Activated naive CD8-positive, alpha-beta T cell treated with anti-CD3 and anti-CD28 coated beads, Interleukin-2, amount 50 U/mL, for 24 hours (primary cell): ENCODE data around the gene TACSTD2.

Experiments used
- ATAC-seq: fragments of 150-1000 bp; cut with Tn5 transposase; one replicate; pipeline ENCODE4 v1.10.0; 2021
- DNase-seq: peaks from one replicate; pipeline ENCODE4 v3.0.0; 2021
- H3K27ac Mint-ChIP-seq: one replicate; pipeline ENCODE4 v1.8.0; 2021; ENCODE audit warnings: mild to moderate bottlenecking, mixed read lengths
- H3K27me3 Mint-ChIP-seq: one replicate; pipeline ENCODE4 v1.8.0; 2021; ENCODE audit warnings: mixed read lengths
- H3K36me3 Mint-ChIP-seq: one replicate; pipeline ENCODE4 v1.8.0; 2021; ENCODE audit warnings: low read depth, mixed read lengths
- H3K4me1 Mint-ChIP-seq: one replicate; pipeline ENCODE4 v1.8.0; 2021; ENCODE audit warnings: mixed read lengths
- H3K4me3 Mint-ChIP-seq: one replicate; pipeline ENCODE4 v1.8.0; 2021; ENCODE audit warnings: mild to moderate bottlenecking, moderate library complexity, mixed read lengths
- H3K9me3 Mint-ChIP-seq: one replicate; pipeline ENCODE4 v1.8.0; 2021; ENCODE audit warnings: mixed read lengths

TACSTD2 gene

GRCh38 chr1:58580186-58580585 lies 3.1 kb upstream of the TACSTD2 start:
- no peaks in the 10 kb centered on the region for H3K9me3 Mint-ChIP-seq
- no peak for DNase-seq
- H3K27me3 Mint-ChIP-seq = peaks cover 50% of the 10 kb centered on the region
- no peaks in the 10 kb centered on the region for H3K36me3 Mint-ChIP-seq
- H3K4me1 Mint-ChIP-seq = peaks cover 38% of the 10 kb centered on the region
- no peak overlapping the region for H3K27ac Mint-ChIP-seq
- ATAC-seq = no peak
- no peak overlapping the region for H3K4me3 Mint-ChIP-seq

- ATAC-seq = no peak
- Mint-ChIP-seq H3K27me3 (peaks cover 56% of the 10 kb centered on the region), H3K27ac (no peak overlapping the region)
Measured at GRCh38 chr1:58577654-58578030, 590 bp upstream of the TACSTD2 start.

GRCh38 chr1:58576325-58576726 lies 726 bp downstream of the TACSTD2 start:
- H3K27me3 Mint-ChIP-seq = peaks cover 61% of the 10 kb centered on the region
- peak; percentile 18 for ATAC-seq
- no peaks in the 10 kb centered on the region for H3K36me3 Mint-ChIP-seq

More at GRCh38 chr1:58577654-58578030, 590 bp upstream of the TACSTD2 start:
- peak overlapping the region; percentile 31 for H3K4me3 Mint-ChIP-seq
- peaks cover 39% of the 10 kb centered on the region for H3K4me1 Mint-ChIP-seq
- H3K9me3 Mint-ChIP-seq = no peaks in the 10 kb centered on the region
- DNase-seq = no peak
- H3K36me3 Mint-ChIP-seq = no peaks in the 10 kb centered on the region

GRCh38 chr1:58575551-58576324 lies 1.3 kb downstream of the TACSTD2 start:
- H3K4me3 Mint-ChIP-seq = peak overlapping the region; percentile 72
- peaks cover 60% of the 10 kb centered on the region for H3K27me3 Mint-ChIP-seq
- ATAC-seq (no peak), DNase-seq (no peak)
- no peaks in the 10 kb centered on the region for H3K36me3 Mint-ChIP-seq
- H3K27ac Mint-ChIP-seq = no peak overlapping the region
- H3K4me1 Mint-ChIP-seq = peaks cover 39% of the 10 kb centered on the region
- no peaks in the 10 kb centered on the region for H3K9me3 Mint-ChIP-seq

More at GRCh38 chr1:58576325-58576726, 726 bp downstream of the TACSTD2 start:
- Mint-ChIP-seq H3K27ac (peak overlapping the region; percentile 42), H3K4me1 (peaks cover 39% of the 10 kb centered on the region), H3K9me3 (no peaks in the 10 kb centered on the region), H3K4me3 (peak overlapping the region; percentile 72)
- DNase-seq = peak; percentile 44

GRCh38 chr1:58574816-58575215 lies 2.2 kb downstream of the TACSTD2 start:
- DNase-seq = no peak

GRCh38 chr1:58573705-58574591 lies 3.1 kb downstream of the TACSTD2 start:
- ATAC-seq (peak; percentile 86), DNase-seq (peak; percentile 5)
- H3K4me1 Mint-ChIP-seq = peaks cover 39% of the 10 kb centered on the region
- no peaks in the 10 kb centered on the region for H3K9me3 Mint-ChIP-seq
- no peaks in the 10 kb centered on the region for H3K36me3 Mint-ChIP-seq
- H3K27ac Mint-ChIP-seq = no peak overlapping the region
- H3K4me3 Mint-ChIP-seq = no peak overlapping the region
- peaks cover 61% of the 10 kb centered on the region for H3K27me3 Mint-ChIP-seq

More at GRCh38 chr1:58574816-58575215, 2.2 kb downstream of the TACSTD2 start:
- ATAC-seq = no peak
- Mint-ChIP-seq H3K4me1 (peaks cover 39% of the 10 kb centered on the region), H3K4me3 (peak overlapping the region; percentile 9), H3K27me3 (peaks cover 62% of the 10 kb centered on the region), H3K27ac (no peak overlapping the region), H3K9me3 (no peaks in the 10 kb centered on the region), H3K36me3 (no peaks in the 10 kb centered on the region)

GRCh38 chr1:58573138-58573537 lies 3.9 kb downstream of the TACSTD2 start:
- Mint-ChIP-seq H3K27me3 (peaks cover 60% of the 10 kb centered on the region), H3K4me3 (no peak overlapping the region), H3K27ac (no peak overlapping the region), H3K9me3 (no peaks in the 10 kb centered on the region), H3K36me3 (no peaks in the 10 kb centered on the region), H3K4me1 (peaks cover 36% of the 10 kb centered on the region)
- no peak for ATAC-seq
- DNase-seq = no peak

GRCh38 chr1:58572690-58573089 lies 4.4 kb downstream of the TACSTD2 start:
- peaks cover 56% of the 10 kb centered on the region for H3K27me3 Mint-ChIP-seq

GRCh38 chr1:58571616-58572015 lies 5.4 kb downstream of the TACSTD2 start:
- no peak for DNase-seq
- Mint-ChIP-seq H3K36me3 (no peaks in the 10 kb centered on the region), H3K27ac (no peak overlapping the region), H3K4me1 (peaks cover 26% of the 10 kb centered on the region), H3K27me3 (peaks cover 57% of the 10 kb centered on the region), H3K4me3 (no peak overlapping the region), H3K9me3 (no peaks in the 10 kb centered on the region)
- ATAC-seq = no peak

More at GRCh38 chr1:58572690-58573089, 4.4 kb downstream of the TACSTD2 start:
- Mint-ChIP-seq H3K36me3 (no peaks in the 10 kb centered on the region), H3K27ac (no peak overlapping the region), H3K4me3 (no peak overlapping the region), H3K4me1 (peaks cover 32% of the 10 kb centered on the region), H3K9me3 (no peaks in the 10 kb centered on the region)
- DNase-seq = no peak
- ATAC-seq = no peak

- Mint-ChIP-seq H3K36me3 (no peaks in the 10 kb centered on the region), H3K27me3 (peaks cover 52% of the 10 kb centered on the region), H3K4me3 (no peak overlapping the region), H3K27ac (no peak overlapping the region), H3K9me3 (no peaks in the 10 kb centered on the region), H3K4me1 (peaks cover 19% of the 10 kb centered on the region)
- DNase-seq = no peak
- ATAC-seq = no peak
Measured at GRCh38 chr1:58570817-58571216, 6.2 kb downstream of the TACSTD2 start.

GRCh38 chr1:58570094-58570493 lies 7.0 kb downstream of the TACSTD2 start:
- no peak overlapping the region for H3K4me3 Mint-ChIP-seq
- no peaks in the 10 kb centered on the region for H3K9me3 Mint-ChIP-seq
- H3K36me3 Mint-ChIP-seq = no peaks in the 10 kb centered on the region
- H3K4me1 Mint-ChIP-seq = peaks cover 16% of the 10 kb centered on the region
- no peak overlapping the region for H3K27ac Mint-ChIP-seq
- H3K27me3 Mint-ChIP-seq = peaks cover 49% of the 10 kb centered on the region
- ATAC-seq (no peak), DNase-seq (no peak)

- Mint-ChIP-seq H3K4me3 (no peak overlapping the region), H3K9me3 (no peaks in the 10 kb centered on the region), H3K4me1 (peaks cover 12% of the 10 kb centered on the region), H3K27me3 (peaks cover 39% of the 10 kb centered on the region), H3K36me3 (no peaks in the 10 kb centered on the region), H3K27ac (no peak overlapping the region)
- no peak for ATAC-seq
- no peak for DNase-seq
Measured at GRCh38 chr1:58568911-58569310, 8.1 kb downstream of the TACSTD2 start.

- H3K4me1 Mint-ChIP-seq = peaks cover 7% of the 10 kb centered on the region
- ATAC-seq (no peak), DNase-seq (no peak)
- H3K27ac Mint-ChIP-seq = no peak overlapping the region
- peaks cover 41% of the 10 kb centered on the region for H3K27me3 Mint-ChIP-seq
- no peaks in the 10 kb centered on the region for H3K36me3 Mint-ChIP-seq
- no peak overlapping the region for H3K4me3 Mint-ChIP-seq
- H3K9me3 Mint-ChIP-seq = no peaks in the 10 kb centered on the region
Measured at GRCh38 chr1:58568271-58568860, 8.7 kb downstream of the TACSTD2 start.

GRCh38 chr1:58566339-58566738 lies 10.7 kb downstream of the TACSTD2 start:
- no peaks in the 10 kb centered on the region for H3K36me3 Mint-ChIP-seq
- no peak overlapping the region for H3K4me3 Mint-ChIP-seq
- no peak for DNase-seq
- H3K27me3 Mint-ChIP-seq = peaks cover 44% of the 10 kb centered on the region
- H3K9me3 Mint-ChIP-seq = no peaks in the 10 kb centered on the region
- no peaks in the 10 kb centered on the region for H3K4me1 Mint-ChIP-seq
- ATAC-seq = no peak
- H3K27ac Mint-ChIP-seq = no peak overlapping the region
